DND-41 (cell line): ENCODE data around the gene TTLL11.

Experiments used
- CTCF ChIP-seq: IDR thresholded peaks from 2 replicates; pipeline ENCODE4 v1.5.1; 2012; ENCODE audit warnings: borderline replicate concordance, low read length, moderate library complexity, mild to moderate bottlenecking; ENCODE audit not compliant: poor library complexity, severe bottlenecking; ENCODE audit errors: extremely low read depth
- EZH2 ChIP-seq: IDR thresholded peaks from 3 replicates; pipeline ENCODE4 v1.6.1; 2012; ENCODE audit warnings: borderline replicate concordance, low read depth, mild to moderate bottlenecking, moderate library complexity, low read length, inconsistent platforms; ENCODE audit not compliant: severe bottlenecking

DNA sequence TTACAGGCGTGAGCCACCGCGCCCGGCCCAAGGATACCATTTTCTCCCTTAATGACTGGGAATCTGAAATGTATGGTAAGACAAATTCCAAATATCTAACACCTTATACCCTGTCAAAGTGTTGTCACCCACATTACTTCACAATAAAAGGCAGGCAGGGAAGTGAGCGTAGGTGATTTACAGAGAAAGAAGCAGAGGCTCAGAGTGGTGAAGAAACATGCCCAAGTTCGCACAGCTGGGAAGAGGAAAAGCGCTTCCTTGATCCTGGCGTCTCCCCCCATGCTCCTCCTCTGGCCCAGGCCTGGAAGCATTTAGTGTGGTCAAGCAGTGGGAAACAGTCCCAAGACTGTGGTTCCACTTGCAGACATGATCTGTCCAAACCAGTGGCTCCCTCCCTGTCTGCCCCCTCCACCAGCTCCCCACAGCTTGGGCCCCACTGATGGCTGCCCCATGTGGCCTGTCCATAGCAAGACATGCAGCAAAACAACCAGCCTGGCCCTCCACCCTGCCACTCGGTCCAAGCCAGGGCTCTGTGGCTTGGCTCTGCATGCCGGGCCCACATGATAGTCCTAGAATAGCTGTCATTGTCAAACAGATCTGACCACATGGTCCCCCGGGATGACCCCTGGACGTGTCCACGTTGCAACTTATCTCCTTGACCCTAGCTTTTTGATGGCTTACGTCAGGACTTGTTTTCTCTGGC is 107.2 kb downstream of the TTLL11 start:
- TF ChIP-seq CTCF: no peak
- TF ChIP-seq EZH2: no peak
